Measurements from ENCODE around the gene PRDX1.
"Not testable (repeated sequence)": the region's sequence is repeated elsewhere in the genome, so short reads cannot be mapped to it uniquely, and the experiment has no call there.

GRCh38 chr1:45467353-45467752 is 54.3 kb downstream of the PRDX1 start:
- TF ChIP-seq MAFK (IDR thresholded peaks at IDR 0.05; ENCODE audit: partially characterized antibody); CTCF (IDR thresholded peaks at IDR 0.05); EP300 (IDR thresholded peaks at IDR 0.05); POLR2A (IDR thresholded peaks at IDR 0.05; ENCODE audit: low read length); ELK1 (IDR thresholded peaks at IDR 0.05; ENCODE audit: low read depth, low read length); RAD21 (conservative IDR thresholded peaks at IDR 0.05 in 1 of 2, IDR thresholded peaks at IDR 0.05 in 1 of 2); MAZ (IDR thresholded peaks at IDR 0.05; ENCODE audit: borderline replicate concordance, low read depth, low read length); BHLHE40 (IDR thresholded peaks at IDR 0.05; ENCODE audit: low read depth, low read length); HDAC2 (IDR thresholded peaks at IDR 0.05); MAX (IDR thresholded peaks at IDR 0.05); RARB (CRISPR knock-in tag; IDR thresholded peaks at IDR 0.05); ZFP36 (IDR thresholded peaks at IDR 0.05; ENCODE audit: borderline replicate concordance, partially characterized antibody); USF2 (IDR thresholded peaks at IDR 0.05): not testable (repeated sequence)

Data from A549 (cell line).